ENCODE results near the gene RAD18. TPM values are rescaled to one million over a fixed set of nuclear protein-coding genes. Genes with fewer than 3 reads are reported as not detected.

RAD18 gene
- total and polyA plus RNA-seq, 8 donors = 1.4 to 87.9 (median 4.6) TPM

DNA sequence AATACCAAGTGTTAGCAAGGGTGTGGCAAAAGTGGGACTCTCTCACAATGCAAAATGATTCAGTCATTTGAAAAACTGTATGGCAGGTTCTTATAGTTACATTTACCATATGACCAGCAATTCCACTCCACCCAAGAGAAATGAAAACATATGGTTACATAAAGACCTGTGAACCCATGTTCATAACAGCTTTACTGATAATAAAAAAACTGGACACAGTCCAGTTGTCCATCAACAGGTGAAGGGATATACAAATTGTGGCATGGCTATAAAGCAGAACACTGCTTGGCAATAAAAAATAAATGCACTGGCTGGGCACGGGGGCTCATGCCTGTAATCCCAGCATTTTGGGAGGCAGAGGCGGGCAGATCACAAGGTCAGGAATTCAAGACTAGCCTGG, 30.8 kb downstream of the RAD18 start:
- Histone ChIP-seq H3K27ac (no peak overlapping the region), H3K4me1 (peaks cover 0 to 10% (median 2%) of the 10 kb centered on the region in 4 donors), H3K27me3 (no peaks in the 10 kb centered on the region), H3K36me3 (peaks cover 0 to 14% (median 12%) of the 10 kb centered on the region in 4 donors), H3K4me3 (no peak overlapping the region), H3K9me3 (no peaks in the 10 kb centered on the region)
- TF ChIP-seq POLR2A (IDR thresholded peaks at IDR 0.05) (no peak), POLR2AphosphoS5 (IDR thresholded peaks at IDR 0.05) (no peak), EP300 (IDR thresholded peaks at IDR 0.05) (no peak)
- TF ChIP-seq, protein P1, sequence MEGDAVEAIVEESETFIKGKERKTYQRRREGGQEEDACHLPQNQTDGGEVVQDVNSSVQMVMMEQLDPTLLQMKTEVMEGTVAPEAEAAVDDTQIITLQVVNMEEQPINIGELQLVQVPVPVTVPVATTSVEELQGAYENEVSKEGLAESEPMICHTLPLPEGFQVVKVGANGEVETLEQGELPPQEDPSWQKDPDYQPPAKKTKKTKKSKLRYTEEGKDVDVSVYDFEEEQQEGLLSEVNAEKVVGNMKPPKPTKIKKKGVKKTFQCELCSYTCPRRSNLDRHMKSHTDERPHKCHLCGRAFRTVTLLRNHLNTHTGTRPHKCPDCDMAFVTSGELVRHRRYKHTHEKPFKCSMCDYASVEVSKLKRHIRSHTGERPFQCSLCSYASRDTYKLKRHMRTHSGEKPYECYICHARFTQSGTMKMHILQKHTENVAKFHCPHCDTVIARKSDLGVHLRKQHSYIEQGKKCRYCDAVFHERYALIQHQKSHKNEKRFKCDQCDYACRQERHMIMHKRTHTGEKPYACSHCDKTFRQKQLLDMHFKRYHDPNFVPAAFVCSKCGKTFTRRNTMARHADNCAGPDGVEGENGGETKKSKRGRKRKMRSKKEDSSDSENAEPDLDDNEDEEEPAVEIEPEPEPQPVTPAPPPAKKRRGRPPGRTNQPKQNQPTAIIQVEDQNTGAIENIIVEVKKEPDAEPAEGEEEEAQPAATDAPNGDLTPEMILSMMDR (IDR thresholded peaks at IDR 0.05) = no peak
- WGBS, 5 donors = 92 to 97% (median 95%) methylated on average over 2 of the region's 2 CpGs
- DNase-seq = no peak
- intact Hi-C loops (cut with DNase I; ENCODE audit: low total_unique reads) = no loop called here

DNA sequence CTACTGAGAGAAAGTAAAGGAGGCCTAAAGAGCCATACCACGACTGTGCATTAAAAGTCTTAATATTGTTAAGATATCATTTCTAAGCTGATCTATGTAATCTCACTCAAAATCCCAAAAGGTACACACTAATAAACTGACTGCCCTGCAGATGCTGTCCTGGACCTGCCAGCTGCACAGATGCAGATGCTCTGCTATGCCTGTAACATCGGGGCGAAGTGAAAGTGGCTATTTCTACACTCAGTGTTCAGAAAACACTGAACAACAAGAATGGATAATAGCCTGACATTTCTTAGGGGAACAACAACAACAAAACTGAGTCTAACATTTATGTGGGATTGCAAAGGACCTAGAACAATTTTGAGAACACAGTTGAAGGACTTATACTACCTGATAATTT, 31.9 kb downstream of the RAD18 start:
- 87 to 94% (median 89%) methylated on average over 3 of the region's 3 CpGs for WGBS, 5 donors
- TF ChIP-seq POLR2AphosphoS5 (IDR thresholded peaks at IDR 0.05) (no peak), EP300 (IDR thresholded peaks at IDR 0.05) (no peak), POLR2A (IDR thresholded peaks at IDR 0.05) (no peak)
- TF ChIP-seq, protein P1 (IDR thresholded peaks at IDR 0.05) = no peak

DNA sequence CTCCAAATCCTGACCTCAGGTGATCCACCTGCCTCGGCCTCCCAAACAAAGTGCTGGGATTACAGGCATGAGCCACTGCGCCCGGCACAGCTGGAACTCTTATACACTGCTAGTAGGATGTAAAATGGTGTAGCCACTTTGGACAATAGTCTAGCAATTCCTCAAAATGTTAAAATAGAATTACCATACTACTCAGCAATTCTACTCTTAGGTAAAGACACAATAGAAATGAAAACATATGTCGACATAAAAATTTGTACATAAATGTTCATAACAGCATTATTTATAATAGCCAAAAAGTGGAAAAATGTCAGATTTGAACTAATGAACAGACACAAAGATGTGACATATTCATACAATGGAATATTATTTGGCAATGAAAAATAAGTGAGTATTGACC, 33.4 kb downstream of the RAD18 start:
- no peak for DNase-seq
- TF ChIP-seq, protein P1 (IDR thresholded peaks at IDR 0.05) = no peak
- TF ChIP-seq POLR2A (IDR thresholded peaks at IDR 0.05) (no peak), EP300 (IDR thresholded peaks at IDR 0.05) (no peak), POLR2AphosphoS5 (IDR thresholded peaks at IDR 0.05) (no peak)
- no peaks in the 10 kb centered on the region for H3K4me1 ChIP-seq
- H3K36me3 ChIP-seq = peaks cover 0 to 1% (median 0%) of the 10 kb centered on the region in 4 donors
- 74 to 89% (median 81%) methylated on average over 4 of the region's 4 CpGs for WGBS, 5 donors
- intact Hi-C loops (cut with DNase I; ENCODE audit: low total_unique reads) = no loop called here
- H3K27me3 ChIP-seq = no peaks in the 10 kb centered on the region
- H3K9me3 ChIP-seq = no peaks in the 10 kb centered on the region
- H3K27ac ChIP-seq = no peak overlapping the region
- no peak overlapping the region for H3K4me3 ChIP-seq

More for the DNA sequence above, 31.9 kb downstream of the RAD18 start:
- no peaks in the 10 kb centered on the region for H3K27me3 ChIP-seq
- H3K4me3 ChIP-seq = no peak overlapping the region
- H3K9me3 ChIP-seq = no peaks in the 10 kb centered on the region
- peaks cover 0 to 13% (median 12%) of the 10 kb centered on the region in 4 donors for H3K36me3 ChIP-seq
- DNase-seq = no peak
- H3K4me1 ChIP-seq = no peaks in the 10 kb centered on the region
- intact Hi-C loops (cut with DNase I; ENCODE audit: low total_unique reads) = no loop called here
- no peak overlapping the region for H3K27ac ChIP-seq

DNA sequence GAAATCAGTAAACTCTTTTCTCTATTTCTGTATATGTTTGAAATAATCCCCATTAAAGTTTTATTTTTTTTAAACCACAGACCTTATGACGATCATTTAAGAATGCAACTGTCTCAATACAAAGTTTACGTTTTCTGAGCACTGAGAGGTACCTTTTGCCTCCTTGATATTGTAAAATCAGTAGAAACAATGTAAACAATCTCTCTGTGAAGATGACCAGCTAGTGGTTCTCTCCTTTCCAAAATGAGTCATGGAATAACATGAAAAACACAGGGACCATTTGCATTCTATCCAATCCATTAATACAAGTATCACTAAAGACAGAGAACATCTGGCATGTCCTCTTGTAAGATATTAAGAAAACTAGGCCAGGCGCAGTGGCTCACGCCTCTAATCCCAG, 48.8 kb downstream of the RAD18 start:
- Histone ChIP-seq H3K9me3 (no peaks in the 10 kb centered on the region), H3K36me3 (peaks cover 0 to 10% (median 6%) of the 10 kb centered on the region in 4 donors), H3K4me3 (no peak overlapping the region), H3K27me3 (no peaks in the 10 kb centered on the region), H3K4me1 (no peaks in the 10 kb centered on the region), H3K27ac (no peak overlapping the region)
- intact Hi-C loops (cut with DNase I; ENCODE audit: low total_unique reads) = no loop called here
- 91 to 98% (median 92%) methylated on average over 4 of the region's 4 CpGs for WGBS, 5 donors
- TF ChIP-seq POLR2AphosphoS5 (IDR thresholded peaks at IDR 0.05) = no peak
- TF ChIP-seq, protein P1 (IDR thresholded peaks at IDR 0.05) = no peak
- no peak for TF ChIP-seq POLR2A (IDR thresholded peaks at IDR 0.05)
- TF ChIP-seq EP300 (IDR thresholded peaks at IDR 0.05) = no peak
- DNase-seq = peak in 1 of 2 donors; percentile 6
